Neuronal stem cell (in vitro differentiated cells): ENCODE results near the gene ARAP1.

ENCODE experiments used
- DNase-seq: peaks from one replicate; pipeline ENCODE4 v3.0.0-alpha.2; 2013; ENCODE audit warnings: low spot score
- H2AFZ ChIP-seq: one replicate; pipeline ENCODE4 v1.6.1; 2013; ENCODE audit warnings: mild to moderate bottlenecking, low read length, inconsistent platforms
- H2AK5ac ChIP-seq: 2 replicates; pipeline ENCODE4 v1.6.1; 2013; ENCODE audit warnings: low read depth, mild to moderate bottlenecking, inconsistent platforms, low read length, moderate library complexity, mixed read lengths
- H2BK120ac ChIP-seq: 2 replicates; pipeline ENCODE4 v1.6.1; 2013; ENCODE audit warnings: low read depth, mild to moderate bottlenecking, inconsistent platforms, low read length, moderate library complexity, mixed read lengths
- H2BK12ac ChIP-seq: one replicate; pipeline ENCODE4 v1.6.1; 2013; ENCODE audit warnings: low read length, inconsistent platforms
- H2BK15ac ChIP-seq: 2 replicates; pipeline ENCODE4 v1.6.1; 2013; ENCODE audit warnings: mild to moderate bottlenecking, low read length, inconsistent platforms, mixed read lengths
- H2BK5ac ChIP-seq: one replicate; pipeline ENCODE4 v1.6.1; 2013; ENCODE audit warnings: inconsistent platforms, mild to moderate bottlenecking, low read length, moderate library complexity
- H3K14ac ChIP-seq: one replicate; pipeline ENCODE4 v1.6.1; 2013; ENCODE audit warnings: low read length, inconsistent platforms
- H3K18ac ChIP-seq: 2 replicates; pipeline ENCODE4 v1.6.1; 2013; ENCODE audit warnings: low read length, inconsistent platforms
- H3K23ac ChIP-seq: 2 replicates; pipeline ENCODE4 v1.6.1; 2013; ENCODE audit warnings: low read depth, mild to moderate bottlenecking, mixed read lengths, low read length, inconsistent platforms; ENCODE audit not compliant: poor library complexity
- H3K27ac ChIP-seq: replicated peaks from 3 replicates; pipeline ENCODE4 v1.5.1; 2013; ENCODE audit warnings: low read length, inconsistent platforms
- H3K27me3 ChIP-seq, 3 experiments: 2 replicates each; pipeline ENCODE4 v1.6.1; 2013; ENCODE audit warnings: low read length in 3 of 3, mild to moderate bottlenecking in 2 of 3, inconsistent platforms in 1 of 3, low read depth in 1 of 3, mixed read lengths in 1 of 3, moderate library complexity in 1 of 3; ENCODE audit not compliant: control insufficient read depth in 3 of 3, insufficient read depth in 3 of 3
- H3K36me3 ChIP-seq, 2 donors: replicated peaks in 1 of 2; 2 replicates each; pipeline ENCODE4 v1.6.1; 2013; ENCODE audit warnings: low read length in 2 of 2; ENCODE audit not compliant: control insufficient read depth in 2 of 2, insufficient read depth in 2 of 2
- H3K4ac ChIP-seq: 2 replicates; pipeline ENCODE4 v1.6.1; 2013; ENCODE audit warnings: inconsistent platforms, mild to moderate bottlenecking, low read length, moderate library complexity
- H3K4me1 ChIP-seq, 2 donors: 1 replicate in 1 of 2; 2 replicates in 1 of 2; pipeline ENCODE4 v1.6.1; 2013; ENCODE audit warnings: low read length in 2 of 2, low read depth in 1 of 2; ENCODE audit not compliant: control insufficient read depth in 2 of 2, insufficient read depth in 1 of 2
- H3K4me2 ChIP-seq: one replicate; pipeline ENCODE4 v1.6.1; 2013; ENCODE audit warnings: mild to moderate bottlenecking, low read length, inconsistent platforms; ENCODE audit not compliant: insufficient read depth, poor library complexity, severe bottlenecking
- H3K4me3 ChIP-seq, 2 donors: 2 replicates each; pipeline ENCODE4 v1.5.1; 2013; ENCODE audit warnings: low read length in 2 of 2, mild to moderate bottlenecking in 2 of 2, inconsistent platforms in 1 of 2, moderate library complexity in 1 of 2
- H3K79me1 ChIP-seq: one replicate; pipeline ENCODE4 v1.6.1; 2013; ENCODE audit warnings: low read depth, mild to moderate bottlenecking, inconsistent platforms, low read length, moderate library complexity
- H3K9ac ChIP-seq: one replicate; pipeline ENCODE4 v1.6.1; 2013; ENCODE audit warnings: mild to moderate bottlenecking, low read depth, low read length, inconsistent platforms; ENCODE audit not compliant: poor library complexity
- H3K9me3 ChIP-seq, 2 donors: replicated peaks in 1 of 2; 2 replicates each; pipeline versions ENCODE3 to v1.6.1; 2013; ENCODE audit warnings: low read length in 2 of 2, mild to moderate bottlenecking in 2 of 2, inconsistent platforms in 1 of 2, low read depth in 1 of 2, mixed read lengths in 1 of 2, moderate library complexity in 1 of 2; ENCODE audit not compliant: control insufficient read depth in 2 of 2, insufficient read depth in 1 of 2
- H4K8ac ChIP-seq: one replicate; pipeline ENCODE4 v1.6.1; 2013; ENCODE audit warnings: low read depth, mild to moderate bottlenecking, inconsistent platforms, low read length, moderate library complexity
- H4K91ac ChIP-seq: one replicate; pipeline ENCODE4 v1.6.1; 2013; ENCODE audit warnings: low read length, low read depth, mild to moderate bottlenecking, inconsistent platforms; ENCODE audit not compliant: poor library complexity
- WGBS, 2 donors: extraction: QIAGEN DNeasy Blood & Tissue Kit; methylation state at CpG; one replicate each; pipeline ENCODE4 v1.1.7; 2013; ENCODE audit warnings: missing lambda C conversion rate in 2 of 2, mixed read lengths in 1 of 2; ENCODE audit not compliant: insufficient read length in 2 of 2, insufficient replicate concordance in 1 of 2; ENCODE audit errors: extremely low coverage in 2 of 2; 5-methylcytosine and 5-hydroxymethylcytosine counted together

The ARAP1 gene

GRCh38 chr11:72668629-72669347 is 83.4 kb downstream of the ARAP1 start:
- peaks cover 0 to 30% (median 4%) of the 10 kb centered on the region in 3 experiments for H3K27me3 ChIP-seq
- DNase-seq, result peak; percentile 51
- H3K4me2 ChIP-seq, result no peak overlapping the region
- H3K9me3 ChIP-seq, result peaks cover 4 to 12% of the 10 kb centered on the region in 2 donors
- no peak overlapping the region for H2BK12ac ChIP-seq
- no peak overlapping the region for H3K27ac ChIP-seq
- H2BK15ac ChIP-seq, result no peak overlapping the region
- WGBS, 2 donors, result no CpG with 5 or more reads among the region's 7 CpGs
- no peak overlapping the region for H3K14ac ChIP-seq
- H3K9ac ChIP-seq, result peak overlapping the region; percentile 5
- no peak overlapping the region for H3K18ac ChIP-seq
- peaks cover 3 to 6% of the 10 kb centered on the region in 2 donors for H3K4me1 ChIP-seq
- H2BK5ac ChIP-seq, result no peak overlapping the region
- no peak overlapping the region for H2AK5ac ChIP-seq
- H3K36me3 ChIP-seq, result no peaks in the 10 kb centered on the region
- no peak overlapping the region for H4K8ac ChIP-seq
- H3K4ac ChIP-seq, result no peak overlapping the region
- H3K4me3 ChIP-seq, result peak overlapping the region in 1 of 2 donors; percentile 24
- H3K23ac ChIP-seq, result no peak overlapping the region
- no peak overlapping the region for H4K91ac ChIP-seq
- H3K79me1 ChIP-seq, result no peaks in the 10 kb centered on the region
- H2AFZ ChIP-seq, result no peak overlapping the region
- no peak overlapping the region for H2BK120ac ChIP-seq

GRCh38 chr11:72665911-72666472 is 86.2 kb downstream of the ARAP1 start:
- Histone ChIP-seq H2BK120ac (no peak overlapping the region), H3K27ac (no peak overlapping the region), H3K9ac (no peak overlapping the region), H3K4me1 (peaks cover 3 to 5% of the 10 kb centered on the region in 2 donors), H3K14ac (no peak overlapping the region), H3K4me2 (no peak overlapping the region), H2BK12ac (no peak overlapping the region), H3K4me3 (no peak overlapping the region), H3K36me3 (no peaks in the 10 kb centered on the region), H3K79me1 (no peaks in the 10 kb centered on the region), H3K9me3 (peaks cover 4 to 12% of the 10 kb centered on the region in 2 donors), H4K8ac (no peak overlapping the region), H4K91ac (no peak overlapping the region), H2AFZ (no peak overlapping the region), H2AK5ac (no peak overlapping the region), H3K27me3 (peaks cover 0 to 34% (median 0%) of the 10 kb centered on the region in 3 experiments), H3K4ac (no peak overlapping the region), H3K18ac (no peak overlapping the region), H2BK5ac (no peak overlapping the region), H2BK15ac (no peak overlapping the region), H3K23ac (no peak overlapping the region)
- WGBS, 2 donors, result no CpG with 5 or more reads among the region's 6 CpGs
- no peak for DNase-seq

- no CpG with 5 or more reads among the region's 5 CpGs for WGBS, 2 donors
- Histone ChIP-seq H2BK5ac (no peak overlapping the region), H2AK5ac (no peak overlapping the region), H3K23ac (no peak overlapping the region), H3K4me2 (no peak overlapping the region), H2AFZ (no peak overlapping the region), H3K79me1 (no peaks in the 10 kb centered on the region), H3K9ac (no peak overlapping the region), H3K18ac (no peak overlapping the region), H3K4me3 (no peak overlapping the region), H3K4ac (no peak overlapping the region), H3K36me3 (no peaks in the 10 kb centered on the region), H2BK12ac (no peak overlapping the region), H3K27me3 (peaks cover 0 to 43% (median 0%) of the 10 kb centered on the region in 3 experiments), H2BK15ac (no peak overlapping the region), H2BK120ac (no peak overlapping the region), H4K8ac (no peak overlapping the region), H3K9me3 (no peaks in the 10 kb centered on the region), H4K91ac (no peak overlapping the region), H3K4me1 (peaks cover 3 to 7% of the 10 kb centered on the region in 2 donors), H3K27ac (no peak overlapping the region), H3K14ac (no peak overlapping the region)
- no peak for DNase-seq
Measured at GRCh38 chr11:72662036-72662435, 90.2 kb downstream of the ARAP1 start.

GRCh38 chr11:72661486-72661885 is 90.7 kb downstream of the ARAP1 start:
- Histone ChIP-seq H3K9ac (no peak overlapping the region), H3K23ac (no peak overlapping the region), H4K91ac (no peak overlapping the region), H4K8ac (no peak overlapping the region), H2BK15ac (no peak overlapping the region), H2AFZ (no peak overlapping the region), H2BK12ac (no peak overlapping the region), H3K4ac (no peak overlapping the region), H3K27me3 (peaks cover 0 to 43% (median 0%) of the 10 kb centered on the region in 3 experiments), H3K27ac (no peak overlapping the region), H3K4me3 (no peak overlapping the region), H3K79me1 (no peaks in the 10 kb centered on the region), H3K4me1 (peaks cover 8 to 10% of the 10 kb centered on the region in 2 donors), H3K36me3 (no peaks in the 10 kb centered on the region), H2AK5ac (no peak overlapping the region), H3K14ac (no peak overlapping the region), H2BK120ac (no peak overlapping the region), H3K9me3 (no peaks in the 10 kb centered on the region), H2BK5ac (no peak overlapping the region), H3K18ac (no peak overlapping the region), H3K4me2 (no peak overlapping the region)
- DNase-seq, result no peak
- no CpG with 5 or more reads among the region's 9 CpGs for WGBS, 2 donors
